ENCODE measurements around the gene GRID1. TPM values are rescaled to one million over a fixed set of nuclear protein-coding genes. Genes with fewer than 3 reads are reported as not detected.

GRID1 gene
- polyA plus RNA-seq, 1 of the 3 experiments (the other 2 are of a cell fraction), result 0.13 TPM

- TF ChIP-seq NRF1 (IDR thresholded peaks at IDR 0.05; ENCODE audit: low read depth, low read length) (no peak), POLR2AphosphoS5 (IDR thresholded peaks at IDR 0.05; ENCODE audit: low read depth, low read length) (no peak), MAX (IDR thresholded peaks at IDR 0.05; ENCODE audit: low read depth) (no peak), GATA2 (CRISPR knock-in tag; IDR thresholded peaks at IDR 0.05) (no peak)
Measured at GRCh38 chr10:85915245-85915846, 451.2 kb downstream of the GRID1 start (continued).

- H3K9me3 ChIP-seq, result no peaks in the 10 kb centered on the region
- DNase-seq, result no peak
- 41% methylated on average over 3 of the region's 3 CpGs for WGBS (ENCODE audit: low lambda C conversion rate)
- no peak overlapping the region for H3K27ac ChIP-seq (ENCODE audit: low read depth in 2 of 2, low read length in 1 of 2)
- CTCF ChIA-PET, result interaction anchor here (0.6 kb wide), 1 partner anchor 1826 kb away, joined by 3 read pairs; no protein-coding TSS in a partner anchor
- POLR2A ChIA-PET, result no interaction called here
- no peaks in the 10 kb centered on the region for H3K79me2 ChIP-seq (ENCODE audit: insufficient read depth)
- no peaks in the 10 kb centered on the region for H4K20me1 ChIP-seq (ENCODE audit: insufficient read depth)
- TF ChIP-seq FOXJ3 (CRISPR knock-in tag; IDR thresholded peaks at IDR 0.05) (no peak), NRF1 (IDR thresholded peaks at IDR 0.05; ENCODE audit: low read depth, low read length) (no peak), EZH2phosphoT487 (IDR thresholded peaks at IDR 0.05; ENCODE audit: borderline replicate concordance, low read depth) (no peak), JUND (IDR thresholded peaks at IDR 0.05) (no peak), MEF2A (IDR thresholded peaks at IDR 0.05; ENCODE audit: borderline replicate concordance, low read depth) (no peak), FOSL2 (IDR thresholded peaks at IDR 0.05; ENCODE audit: borderline replicate concordance, low read depth) (no peak), USF1 (IDR thresholded peaks at IDR 0.05; ENCODE audit: borderline replicate concordance, low read depth) (no peak), TEAD4 (IDR thresholded peaks at IDR 0.05; ENCODE audit: borderline replicate concordance, insufficient read depth) (no peak), YY1 (IDR thresholded peaks at IDR 0.05; ENCODE audit: low read depth) (no peak), IRF3 (IDR thresholded peaks at IDR 0.05; ENCODE audit: low read depth, low read length) (no peak), TAF1 (IDR thresholded peaks at IDR 0.05; ENCODE audit: borderline replicate concordance, low read depth, low read length) (no peak), RXRA (IDR thresholded peaks at IDR 0.05; ENCODE audit: borderline replicate concordance, low read depth) (no peak), RFX5 (IDR thresholded peaks at IDR 0.05; ENCODE audit: low read length) (no peak), MAX (IDR thresholded peaks at IDR 0.05; ENCODE audit: low read depth) (no peak), ZBTB33 (IDR thresholded peaks at IDR 0.05; ENCODE audit: borderline replicate concordance, low read depth) (no peak), POLR2AphosphoS5 (IDR thresholded peaks at IDR 0.05; ENCODE audit: low read depth, low read length) (no peak)
- H2AFZ ChIP-seq (ENCODE audit: low read depth), result no peak overlapping the region
- no peaks in the 10 kb centered on the region for H3K36me3 ChIP-seq (replicated peaks in 1 of 2; ENCODE audit: control insufficient read depth in 1 of 2, insufficient read depth in 2 of 2, low read length in 1 of 2)
- H3K4me3 ChIP-seq (ENCODE audit: low read depth in 2 of 2, low read length in 1 of 2), result no peak overlapping the region
- peaks cover 0 to 29% of the 10 kb centered on the region in 2 experiments; a peak in 2 of 4 replicates for H3K4me1 ChIP-seq (ENCODE audit: control insufficient read depth in 1 of 2, insufficient read depth in 2 of 2, low read depth in 1 of 2, low read length in 1 of 2)
- H3K9me2 ChIP-seq, result no peaks in the 10 kb centered on the region
- H3K27me3 ChIP-seq (ENCODE audit: insufficient read depth), result no peaks in the 10 kb centered on the region
- no peaks in the 10 kb centered on the region for H3F3A ChIP-seq (replicated peaks; ENCODE audit: insufficient read depth)
- no peak overlapping the region for H3K4me2 ChIP-seq
- H3K9ac ChIP-seq, result no peak overlapping the region
Measured at GRCh38 chr10:85914720-85915119, 451.9 kb downstream of the GRID1 start.
